H1 (cell line): ENCODE data around the gene GNB1L. TPM values are rescaled to one million over a fixed set of nuclear protein-coding genes. Genes with fewer than 3 reads are reported as not detected.

Experiments
- EGR1 ChIP-seq: IDR thresholded peaks from 2 replicates; pipeline ENCODE4 v1.6.1; 2011; ENCODE audit warnings: low read depth, low read length, borderline replicate concordance
- EP300 ChIP-seq, 2 experiments: IDR thresholded peaks; 1 replicate in 1 of 2; 2 replicates in 1 of 2; pipeline ENCODE4 v1.6.1; 2011 to 2012; ENCODE audit warnings: low read depth in 2 of 2, low read length in 2 of 2, mild to moderate bottlenecking in 2 of 2, borderline replicate concordance in 1 of 2, inconsistent platforms in 1 of 2, moderate library complexity in 1 of 2
- JUND ChIP-seq: IDR thresholded peaks from 2 replicates; pipeline ENCODE4 v1.6.1; 2011; ENCODE audit warnings: mild to moderate bottlenecking, improper control_type of control experiment, low read length
- NANOG ChIP-seq: IDR thresholded peaks from 2 replicates; pipeline ENCODE4 v1.6.1; 2011; ENCODE audit warnings: low read length, low read depth, mild to moderate bottlenecking, inconsistent platforms; ENCODE audit not compliant: insufficient read depth, poor library complexity, severe bottlenecking
- RFX5 ChIP-seq: IDR thresholded peaks from 2 replicates; pipeline ENCODE4 v1.6.1; 2011; ENCODE audit warnings: low read depth, low read length, improper control_type of control experiment, borderline replicate concordance
- TCF12 ChIP-seq: IDR thresholded peaks from 2 replicates; pipeline ENCODE4 v1.6.1; 2011; ENCODE audit warnings: low read depth, mild to moderate bottlenecking, low read length
- polyA plus RNA-seq, 7 experiments: library from polyadenylated mRNA; depleted of rRNA in 3 of 7; stranded (reverse) in 5 of 7; unstranded in 2 of 7; fragments of >200 nt in 5 of 7; fragments of 200-250 nt in 2 of 7; gene quantifications; 1 replicate in 5 of 7; 2 replicates in 1 of 7; 4 replicates in 1 of 7; pipeline versions ENCODE4 v1.2.1 to v1.2.3, GENCODE V29; 2011 to 2013; ENCODE audit warnings: missing spikeins in 2 of 7, mixed read lengths in 2 of 7
- total RNA-seq: library from RNA; stranded (reverse); fragmentation: NEBNext Ultra II Directional; extraction: Animal tissue kit (Norgen Biotek cat#: 25700); gene quantifications from 2 replicates; pipeline ENCODE4 v1.2.1, GENCODE V29; 2021
- TF ChIP-seq, protein P1 (sequence below): fragments of 300-600 bp; sonication (generic); IDR thresholded peaks from 2 replicates; pipeline ENCODE4 v1.7.1; 2012; ENCODE audit warnings: low read length, moderate library complexity, mild to moderate bottlenecking, inconsistent platforms; ENCODE audit not compliant: insufficient replicate concordance
- TF ChIP-seq, protein P2 (sequence below): IDR thresholded peaks from 2 replicates; pipeline ENCODE4 v1.6.1; 2012; ENCODE audit warnings: inconsistent platforms

The GNB1L gene
- total and polyA plus RNA-seq, 2 of the 8 experiments (the other 6 are each of a cell fraction or from before 2014, with no cell fraction given), result 14.0 to 15.6 TPM

DNA sequence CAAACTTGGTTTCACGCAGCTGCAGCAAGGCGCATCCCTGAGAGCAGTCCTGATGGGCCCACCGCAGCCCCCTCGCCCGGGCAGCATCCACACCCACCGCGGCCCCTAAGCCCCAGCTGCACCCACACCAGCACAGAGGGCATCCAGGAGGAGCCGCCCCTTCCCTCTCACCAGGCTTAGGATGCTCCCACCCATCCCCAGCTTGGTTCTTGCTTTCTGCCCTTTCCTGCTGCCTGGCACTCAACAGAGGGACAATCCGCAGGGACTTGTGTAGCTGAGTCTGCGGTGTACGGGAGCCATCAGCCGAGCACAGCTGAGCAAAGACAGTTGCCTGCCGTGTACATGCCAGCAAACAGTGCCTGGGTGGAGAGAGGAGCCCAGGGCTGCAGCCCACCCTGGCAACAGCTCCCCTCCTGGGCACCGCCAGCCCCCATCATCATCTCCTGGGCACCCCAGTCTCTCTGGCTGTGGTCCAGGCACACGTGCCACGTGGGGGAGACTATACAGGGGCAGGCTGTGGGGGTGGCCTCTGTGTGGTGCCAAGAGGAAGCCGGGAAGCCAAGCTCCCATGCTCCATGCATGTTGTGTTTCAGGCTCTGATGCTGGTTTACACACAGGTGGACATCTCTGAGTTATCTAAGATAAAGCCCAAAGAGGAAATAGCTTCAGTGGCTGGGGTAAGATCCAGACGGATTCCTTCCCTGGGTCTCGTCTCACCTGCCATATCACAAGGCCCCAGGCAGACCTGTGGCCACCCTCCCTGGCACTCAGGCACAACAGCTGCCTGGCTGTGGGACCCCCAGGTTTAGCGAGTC, 36.0 kb upstream of the GNB1L start (continued):
- TF ChIP-seq, protein P1, sequence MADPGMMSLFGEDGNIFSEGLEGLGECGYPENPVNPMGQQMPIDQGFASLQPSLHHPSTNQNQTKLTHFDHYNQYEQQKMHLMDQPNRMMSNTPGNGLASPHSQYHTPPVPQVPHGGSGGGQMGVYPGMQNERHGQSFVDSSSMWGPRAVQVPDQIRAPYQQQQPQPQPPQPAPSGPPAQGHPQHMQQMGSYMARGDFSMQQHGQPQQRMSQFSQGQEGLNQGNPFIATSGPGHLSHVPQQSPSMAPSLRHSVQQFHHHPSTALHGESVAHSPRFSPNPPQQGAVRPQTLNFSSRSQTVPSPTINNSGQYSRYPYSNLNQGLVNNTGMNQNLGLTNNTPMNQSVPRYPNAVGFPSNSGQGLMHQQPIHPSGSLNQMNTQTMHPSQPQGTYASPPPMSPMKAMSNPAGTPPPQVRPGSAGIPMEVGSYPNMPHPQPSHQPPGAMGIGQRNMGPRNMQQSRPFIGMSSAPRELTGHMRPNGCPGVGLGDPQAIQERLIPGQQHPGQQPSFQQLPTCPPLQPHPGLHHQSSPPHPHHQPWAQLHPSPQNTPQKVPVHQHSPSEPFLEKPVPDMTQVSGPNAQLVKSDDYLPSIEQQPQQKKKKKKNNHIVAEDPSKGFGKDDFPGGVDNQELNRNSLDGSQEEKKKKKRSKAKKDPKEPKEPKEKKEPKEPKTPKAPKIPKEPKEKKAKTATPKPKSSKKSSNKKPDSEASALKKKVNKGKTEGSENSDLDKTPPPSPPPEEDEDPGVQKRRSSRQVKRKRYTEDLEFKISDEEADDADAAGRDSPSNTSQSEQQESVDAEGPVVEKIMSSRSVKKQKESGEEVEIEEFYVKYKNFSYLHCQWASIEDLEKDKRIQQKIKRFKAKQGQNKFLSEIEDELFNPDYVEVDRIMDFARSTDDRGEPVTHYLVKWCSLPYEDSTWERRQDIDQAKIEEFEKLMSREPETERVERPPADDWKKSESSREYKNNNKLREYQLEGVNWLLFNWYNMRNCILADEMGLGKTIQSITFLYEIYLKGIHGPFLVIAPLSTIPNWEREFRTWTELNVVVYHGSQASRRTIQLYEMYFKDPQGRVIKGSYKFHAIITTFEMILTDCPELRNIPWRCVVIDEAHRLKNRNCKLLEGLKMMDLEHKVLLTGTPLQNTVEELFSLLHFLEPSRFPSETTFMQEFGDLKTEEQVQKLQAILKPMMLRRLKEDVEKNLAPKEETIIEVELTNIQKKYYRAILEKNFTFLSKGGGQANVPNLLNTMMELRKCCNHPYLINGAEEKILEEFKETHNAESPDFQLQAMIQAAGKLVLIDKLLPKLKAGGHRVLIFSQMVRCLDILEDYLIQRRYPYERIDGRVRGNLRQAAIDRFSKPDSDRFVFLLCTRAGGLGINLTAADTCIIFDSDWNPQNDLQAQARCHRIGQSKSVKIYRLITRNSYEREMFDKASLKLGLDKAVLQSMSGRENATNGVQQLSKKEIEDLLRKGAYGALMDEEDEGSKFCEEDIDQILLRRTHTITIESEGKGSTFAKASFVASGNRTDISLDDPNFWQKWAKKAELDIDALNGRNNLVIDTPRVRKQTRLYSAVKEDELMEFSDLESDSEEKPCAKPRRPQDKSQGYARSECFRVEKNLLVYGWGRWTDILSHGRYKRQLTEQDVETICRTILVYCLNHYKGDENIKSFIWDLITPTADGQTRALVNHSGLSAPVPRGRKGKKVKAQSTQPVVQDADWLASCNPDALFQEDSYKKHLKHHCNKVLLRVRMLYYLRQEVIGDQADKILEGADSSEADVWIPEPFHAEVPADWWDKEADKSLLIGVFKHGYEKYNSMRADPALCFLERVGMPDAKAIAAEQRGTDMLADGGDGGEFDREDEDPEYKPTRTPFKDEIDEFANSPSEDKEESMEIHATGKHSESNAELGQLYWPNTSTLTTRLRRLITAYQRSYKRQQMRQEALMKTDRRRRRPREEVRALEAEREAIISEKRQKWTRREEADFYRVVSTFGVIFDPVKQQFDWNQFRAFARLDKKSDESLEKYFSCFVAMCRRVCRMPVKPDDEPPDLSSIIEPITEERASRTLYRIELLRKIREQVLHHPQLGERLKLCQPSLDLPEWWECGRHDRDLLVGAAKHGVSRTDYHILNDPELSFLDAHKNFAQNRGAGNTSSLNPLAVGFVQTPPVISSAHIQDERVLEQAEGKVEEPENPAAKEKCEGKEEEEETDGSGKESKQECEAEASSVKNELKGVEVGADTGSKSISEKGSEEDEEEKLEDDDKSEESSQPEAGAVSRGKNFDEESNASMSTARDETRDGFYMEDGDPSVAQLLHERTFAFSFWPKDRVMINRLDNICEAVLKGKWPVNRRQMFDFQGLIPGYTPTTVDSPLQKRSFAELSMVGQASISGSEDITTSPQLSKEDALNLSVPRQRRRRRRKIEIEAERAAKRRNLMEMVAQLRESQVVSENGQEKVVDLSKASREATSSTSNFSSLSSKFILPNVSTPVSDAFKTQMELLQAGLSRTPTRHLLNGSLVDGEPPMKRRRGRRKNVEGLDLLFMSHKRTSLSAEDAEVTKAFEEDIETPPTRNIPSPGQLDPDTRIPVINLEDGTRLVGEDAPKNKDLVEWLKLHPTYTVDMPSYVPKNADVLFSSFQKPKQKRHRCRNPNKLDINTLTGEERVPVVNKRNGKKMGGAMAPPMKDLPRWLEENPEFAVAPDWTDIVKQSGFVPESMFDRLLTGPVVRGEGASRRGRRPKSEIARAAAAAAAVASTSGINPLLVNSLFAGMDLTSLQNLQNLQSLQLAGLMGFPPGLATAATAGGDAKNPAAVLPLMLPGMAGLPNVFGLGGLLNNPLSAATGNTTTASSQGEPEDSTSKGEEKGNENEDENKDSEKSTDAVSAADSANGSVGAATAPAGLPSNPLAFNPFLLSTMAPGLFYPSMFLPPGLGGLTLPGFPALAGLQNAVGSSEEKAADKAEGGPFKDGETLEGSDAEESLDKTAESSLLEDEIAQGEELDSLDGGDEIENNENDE, result no peak
- TF ChIP-seq RFX5 (no peak), EGR1 (no peak), NANOG (no peak), JUND (no peak), TCF12 (no peak), EP300 (IDR thresholded peaks at IDR 0.05; ENCODE audit: borderline replicate concordance in 1 of 2, low read depth in 2 of 2, low read length in 2 of 2) (no peak)
- TF ChIP-seq, protein P2, sequence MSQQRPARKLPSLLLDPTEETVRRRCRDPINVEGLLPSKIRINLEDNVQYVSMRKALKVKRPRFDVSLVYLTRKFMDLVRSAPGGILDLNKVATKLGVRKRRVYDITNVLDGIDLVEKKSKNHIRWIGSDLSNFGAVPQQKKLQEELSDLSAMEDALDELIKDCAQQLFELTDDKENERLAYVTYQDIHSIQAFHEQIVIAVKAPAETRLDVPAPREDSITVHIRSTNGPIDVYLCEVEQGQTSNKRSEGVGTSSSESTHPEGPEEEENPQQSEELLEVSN, result no peak
